Erythroblast (primary cell): Measurements from ENCODE around the gene RNF41.

Experiments
- GATA1 ChIP-seq: IDR thresholded peaks from 2 replicates; pipeline ENCODE4 v1.6.1; 2011; ENCODE audit warnings: low read depth, mild to moderate bottlenecking, control low read depth, low read length, moderate library complexity
- POLR2A ChIP-seq: IDR thresholded peaks from 2 replicates; pipeline ENCODE4 v1.6.1; 2011; ENCODE audit warnings: mild to moderate bottlenecking, low read length

DNA sequence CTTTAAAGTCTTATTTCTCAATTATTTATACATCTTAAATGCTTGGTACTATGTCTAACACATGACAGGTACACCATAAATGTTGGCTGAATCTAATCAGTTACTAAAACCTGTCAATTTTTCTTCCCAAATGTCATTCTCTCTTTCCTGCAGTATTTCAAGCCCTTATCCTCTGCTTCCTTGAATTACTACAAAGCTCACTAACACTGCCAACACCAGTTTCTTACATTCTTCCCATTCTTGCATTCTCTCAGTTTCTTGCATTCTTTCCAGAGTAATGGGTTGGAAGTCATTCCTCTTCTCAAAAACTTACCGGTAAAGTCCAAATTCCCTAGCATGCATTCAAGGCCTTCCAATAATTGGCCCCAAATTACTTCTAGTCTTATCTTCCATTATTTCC is 22.9 kb downstream of the RNF41 start:
- TF ChIP-seq POLR2A (no peak), GATA1 (no peak)
